IMR-90 (cell line): ENCODE results near the gene ARHGDIA. TPM values are rescaled to one million over a fixed set of nuclear protein-coding genes. Genes with fewer than 3 reads are reported as not detected.

ENCODE experiments used
- ATAC-seq: fragments of 200-7000 bp; cut with Tn5 transposase; 2 replicates; pipeline ENCODE4 v1.9.1; 2020; ENCODE audit warnings: low read depth, mild to moderate bottlenecking, moderate library complexity
- BruUV-seq: library from RNA; stranded (reverse); fragments of 400-500 nt; replicated peaks from 2 replicates; lab custom pipeline; 2021; lab: Mats Ljungman, UMichigan
- CTCF ChIA-PET: fragments of 300-600 bp; formaldehyde crosslinking; extraction: SDS; loops from one replicate; lab custom pipeline; 2021; ENCODE audit warnings: antibody characterized with exemption; lab: Yijun Ruan, JAX
- POLR2A ChIA-PET: fragments of 300-600 bp; sonication (Branson Sonifier 250); formaldehyde crosslinking; loops from one replicate; lab custom pipeline; 2022; ENCODE audit warnings: antibody characterized with exemption; ENCODE audit not compliant: unreplicated experiment; lab: Charles Lee
- DNase-seq: peaks from one replicate; pipeline ENCODE4 v3.0.0; 2013
- H2AFZ ChIP-seq: replicated peaks from 2 replicates; pipeline ENCODE3; 2013; ENCODE audit warnings: low read length, mild to moderate bottlenecking; ENCODE audit not compliant: poor library complexity
- H2AK5ac ChIP-seq: 2 replicates; pipeline ENCODE4 v1.6.1; 2013; ENCODE audit warnings: low read depth, low read length, inconsistent platforms
- H2AK9ac ChIP-seq: replicated peaks from 2 replicates; pipeline ENCODE3; 2013; ENCODE audit warnings: mild to moderate bottlenecking, low read depth, low read length, moderate library complexity; ENCODE audit not compliant: poor library complexity
- H2BK120ac ChIP-seq: 2 replicates; pipeline ENCODE4 v1.6.1; 2013; ENCODE audit warnings: low read depth, low read length, inconsistent platforms
- H2BK15ac ChIP-seq: 3 replicates; pipeline ENCODE4 v1.6.1; 2013; ENCODE audit warnings: low read depth, low read length, inconsistent platforms
- H2BK20ac ChIP-seq: 2 replicates; pipeline ENCODE4 v1.6.1; 2013; ENCODE audit warnings: low read depth, mild to moderate bottlenecking, inconsistent platforms, low read length, moderate library complexity
- H2BK5ac ChIP-seq: 2 replicates; pipeline ENCODE4 v1.6.1; 2013; ENCODE audit warnings: mild to moderate bottlenecking, low read depth, low read length, inconsistent platforms; ENCODE audit not compliant: poor library complexity, severe bottlenecking
- H3K14ac ChIP-seq: replicated peaks from 2 replicates; pipeline ENCODE4 v1.6.1; 2013; ENCODE audit warnings: low read depth, low read length, inconsistent platforms
- H3K18ac ChIP-seq: 2 replicates; pipeline ENCODE4 v1.6.1; 2013; ENCODE audit warnings: low read depth, low read length, control low read depth
- H3K23ac ChIP-seq: 2 replicates; pipeline ENCODE4 v1.6.1; 2013; ENCODE audit warnings: low read depth, low read length, inconsistent platforms
- H3K27ac ChIP-seq: 2 replicates; pipeline ENCODE4 v1.5.1; 2013; ENCODE audit warnings: mild to moderate bottlenecking, control low read depth, low read length; ENCODE audit not compliant: insufficient read depth
- H3K27me3 ChIP-seq: 2 replicates; pipeline ENCODE4 v1.6.1; 2013; ENCODE audit warnings: low read length; ENCODE audit not compliant: control insufficient read depth, insufficient read depth
- H3K36me3 ChIP-seq: 2 replicates; pipeline ENCODE4 v1.6.1; 2013; ENCODE audit warnings: low read length, mixed read lengths; ENCODE audit not compliant: control insufficient read depth, insufficient read depth
- H3K4ac ChIP-seq: 2 replicates; pipeline ENCODE4 v1.6.1; 2013; ENCODE audit warnings: low read depth, low read length, inconsistent platforms
- H3K4me1 ChIP-seq: 2 replicates; pipeline ENCODE4 v1.6.1; 2013; ENCODE audit warnings: low read length, mixed read lengths; ENCODE audit not compliant: control insufficient read depth, insufficient read depth
- H3K4me2 ChIP-seq: 2 replicates; pipeline ENCODE4 v1.6.1; 2013; ENCODE audit warnings: low read depth, mild to moderate bottlenecking, control low read depth, low read length, moderate library complexity
- H3K4me3 ChIP-seq: 2 replicates; pipeline ENCODE4 v1.5.1; 2013; ENCODE audit warnings: low read depth, mild to moderate bottlenecking, control low read depth, low read length, moderate library complexity; ENCODE audit not compliant: insufficient read depth
- H3K56ac ChIP-seq: 2 replicates; pipeline ENCODE4 v1.6.1; 2013; ENCODE audit warnings: low read length, inconsistent platforms; ENCODE audit not compliant: insufficient read depth; ENCODE audit errors: extremely low read depth
- H3K79me1 ChIP-seq, 2 experiments: 2 replicates each; pipeline ENCODE4 v1.6.1; 2013; ENCODE audit warnings: low read length in 2 of 2, inconsistent platforms in 1 of 2, low read depth in 1 of 2
- H3K9ac ChIP-seq: 2 replicates; pipeline ENCODE4 v1.6.1; 2013; ENCODE audit warnings: low read depth, low read length, control low read depth
- H3K9me1 ChIP-seq: 2 replicates; pipeline ENCODE4 v1.6.1; 2013; ENCODE audit warnings: low read length, inconsistent platforms; ENCODE audit not compliant: insufficient read depth
- H3K9me3 ChIP-seq: 2 replicates; pipeline ENCODE4 v1.6.1; 2013; ENCODE audit warnings: low read length; ENCODE audit not compliant: control insufficient read depth, insufficient read depth
- H4K20me1 ChIP-seq: 2 replicates; pipeline ENCODE4 v1.6.1; 2013; ENCODE audit warnings: low read length, inconsistent platforms; ENCODE audit not compliant: insufficient read depth
- H4K5ac ChIP-seq: 2 replicates; pipeline ENCODE4 v1.6.1; 2013; ENCODE audit warnings: mild to moderate bottlenecking, low read depth, low read length, control low read depth
- H4K8ac ChIP-seq, 2 experiments: 2 replicates each; pipeline ENCODE4 v1.6.1; 2013; ENCODE audit warnings: low read depth in 2 of 2, low read length in 2 of 2, control low read depth in 1 of 2, inconsistent platforms in 1 of 2
- H4K91ac ChIP-seq: 2 replicates; pipeline ENCODE4 v1.6.1; 2013; ENCODE audit warnings: low read depth, low read length, inconsistent platforms; ENCODE audit not compliant: insufficient read depth
- CHD1 ChIP-seq: IDR thresholded peaks from 2 replicates; pipeline ENCODE4 v1.6.1; 2012; ENCODE audit warnings: low read depth, low read length, improper control_type of control experiment
- ELK1 ChIP-seq: fragments of 150-350 bp; IDR thresholded peaks from 2 replicates; pipeline ENCODE4 v1.6.1; 2016; ENCODE audit warnings: low read depth, mild to moderate bottlenecking, low read length, moderate library complexity, borderline replicate concordance
- MXI1 ChIP-seq: IDR thresholded peaks from 2 replicates; pipeline ENCODE4 v1.6.1; 2012; ENCODE audit warnings: low read depth, mild to moderate bottlenecking, low read length, moderate library complexity, borderline replicate concordance
- NFE2L2 ChIP-seq: fragments of 150-350 bp; IDR thresholded peaks from 2 replicates; pipeline ENCODE4 v1.6.1; 2016; ENCODE audit warnings: low read depth, mild to moderate bottlenecking, low read length
- RAD21 ChIP-seq: IDR thresholded peaks from 2 replicates; pipeline ENCODE4 v1.6.1; 2012; ENCODE audit warnings: low read length, improper control_type of control experiment
- SMC3 ChIP-seq: fragments of 150-350 bp; IDR thresholded peaks from 2 replicates; pipeline ENCODE4 v1.6.1; 2016; ENCODE audit warnings: low read depth, mild to moderate bottlenecking, antibody characterized with exemption, low read length, moderate library complexity
- USF2 ChIP-seq: fragments of 150-350 bp; IDR thresholded peaks from 2 replicates; pipeline ENCODE4 v1.6.1; 2017; ENCODE audit warnings: mild to moderate bottlenecking, antibody characterized with exemption, low read length, low read depth
- WGBS, 2 experiments: methylation state at CpG; one replicate each; pipeline versions ENCODE4 v1.1.5 to v1.1.7; 2013; ENCODE audit warnings: missing lambda C conversion rate in 2 of 2; ENCODE audit not compliant: insufficient read length in 1 of 2; ENCODE audit errors: extremely low coverage in 2 of 2; 5-methylcytosine and 5-hydroxymethylcytosine counted together
- dilution Hi-C: fragments of 300-500 bp; cut with HindIII; formaldehyde crosslinking; loops from one replicate; pipeline ENCODE4 v1.14.3; 2018; ENCODE audit warnings: low sequenced_read_pairs; ENCODE audit not compliant: unreplicated experiment
- in situ Hi-C: fragments of 300-500 bp; cut with MboI; formaldehyde crosslinking; loops from 3 replicates; pipeline ENCODE4 v1.14.3; 2019; ENCODE audit warnings: low sequenced_read_pairs, inconsistent platforms, mixed read lengths
- intact Hi-C: fragments of 100-400 bp; cut with micrococcal nuclease; formaldehyde crosslinking; loops from 2 replicates; pipeline ENCODE4 v1.10.0; 2022
- polyA plus RNA-seq, 3 experiments: library from polyadenylated mRNA; depleted of rRNA; stranded (reverse); fragments of >200 nt; gene quantifications; 2 replicates each; pipeline ENCODE4 v1.2.3, GENCODE V29; 2012; ENCODE audit warnings: low replicate concordance in 1 of 3
- total RNA-seq: library from RNA; depleted of rRNA; stranded (reverse); fragments of >200 nt; gene quantifications from 2 replicates; pipeline ENCODE4 v1.2.3, GENCODE V29; 2012

ARHGDIA gene
- total and polyA plus RNA-seq, 2 of the 4 experiments (the other 2 are of a cell fraction): 62.7 to 362 TPM

GRCh38 chr17:81909231-81909630 lies 38.1 kb upstream of the ARHGDIA start:
- no TSS peak for BruUV-seq
- H2AK5ac ChIP-seq: no peak overlapping the region
- no peak overlapping the region for H2BK15ac ChIP-seq
- no peak overlapping the region for H4K5ac ChIP-seq
- H3K27ac ChIP-seq: no peak overlapping the region
- no peak overlapping the region for H2BK20ac ChIP-seq
- DNase-seq (no peak), ATAC-seq (no peak)
- no peak overlapping the region for H3K4me2 ChIP-seq
- H3K23ac ChIP-seq: no peak overlapping the region
- no peak overlapping the region for H2AFZ ChIP-seq
- H4K8ac ChIP-seq: no peak overlapping the region
- no peak overlapping the region for H3K4ac ChIP-seq
- POLR2A ChIA-PET: no interaction called here
- CTCF ChIA-PET: no interaction called here
- WGBS, 2 experiments: 98% methylated on average over 7 of the region's 12 CpGs; no CpG with 5 or more reads in 1 of the 2 experiments
- no peak overlapping the region for H4K91ac ChIP-seq
- peaks cover 5% of the 10 kb centered on the region for H3K4me1 ChIP-seq
- H3K9ac ChIP-seq: no peak overlapping the region
- dilution Hi-C loops (no loop called here), intact Hi-C loops (no loop called here), in situ Hi-C loops (no loop called here)
- H3K56ac ChIP-seq: no peak overlapping the region
- no peak overlapping the region for H3K18ac ChIP-seq
- H2BK5ac ChIP-seq: no peak overlapping the region
- peak overlapping the region; percentile 35 for H2AK9ac ChIP-seq
- H3K9me3 ChIP-seq: no peaks in the 10 kb centered on the region
- no peak for TF ChIP-seq ELK1
- no peak for TF ChIP-seq SMC3
- no peak for TF ChIP-seq RAD21
- TF ChIP-seq MXI1: no peak
- no peak for TF ChIP-seq USF2
- no peak for TF ChIP-seq NFE2L2
- no peak for TF ChIP-seq CHD1
- H3K14ac ChIP-seq: no peak overlapping the region
- peaks cover 0 to 22% of the 10 kb centered on the region in 2 experiments; a peak in 3 of 4 replicates for H3K79me1 ChIP-seq
- no peak overlapping the region for H3K4me3 ChIP-seq
- H4K20me1 ChIP-seq: peaks cover 14% of the 10 kb centered on the region
- H3K27me3 ChIP-seq: no peaks in the 10 kb centered on the region
- H3K9me1 ChIP-seq: 0 out of 2 replicates have a peak, but pooled peaks cover 4% of the 10 kb centered on the region
- H2BK120ac ChIP-seq: no peak overlapping the region
- H3K36me3 ChIP-seq: peaks cover 34% of the 10 kb centered on the region
